ENCODE results near the gene PRRT3. TPM values are rescaled to one million over a fixed set of nuclear protein-coding genes. Genes with fewer than 3 reads are reported as not detected.

PRRT3 gene
- total RNA-seq: 1 to 10 TPM; 1.1 to 1.2 TPM
- long read RNA-seq, partial matches to known transcripts: 0 of 3 reads
- long read RNA-seq, other reads (novel, unspliced or antisense): 3 of 3 reads

- intact Hi-C loops (cut with DNase I, micrococcal nuclease): no loop called here
- ATAC-seq (peak; percentile 49), DNase-seq (peak in 1 of 2 donors; percentile 48)
Measured at GRCh38 chr3:9951962-9952805, at the start of gene PRRT3. Gene PRRT3, minus strand, starts transcription at chr3:9952408. Its CDS starts 2,293 bp downstream, at chr3:9950115.

- intact Hi-C loops (cut with DNase I, micrococcal nuclease): no loop called here
- ATAC-seq: no peak
- no peak for DNase-seq
Measured at GRCh38 chr3:10000686-10001085, 48.5 kb upstream of the PRRT3 start.

GRCh38 chr3:9994086-9994844, 42.1 kb upstream of the PRRT3 start:
- ATAC-seq (no peak), DNase-seq (no peak)
- intact Hi-C loops (cut with DNase I, micrococcal nuclease): no loop called here

GRCh38 chr3:9986230-9986725, 34.1 kb upstream of the PRRT3 start:
- peak; percentile 39 for ATAC-seq
- peak; percentile 30 to 36 for DNase-seq
- intact Hi-C loops (cut with DNase I, micrococcal nuclease): no loop called here

- intact Hi-C loops (cut with DNase I, micrococcal nuclease): no loop called here
- no peak for DNase-seq
- ATAC-seq: no peak
Measured at GRCh38 chr3:9980251-9980650, 28.0 kb upstream of the PRRT3 start.

GRCh38 chr3:9978710-9979305, 26.6 kb upstream of the PRRT3 start:
- intact Hi-C loops (cut with DNase I, micrococcal nuclease): no loop called here
- no peak for DNase-seq
- no peak for ATAC-seq

GRCh38 chr3:9976721-9977709, 24.8 kb upstream of the PRRT3 start:
- ATAC-seq (peak; percentile 84), DNase-seq (peak; percentile 13 to 60)
- intact Hi-C loops (cut with DNase I, micrococcal nuclease): no loop called here

- ATAC-seq (no peak), DNase-seq (no peak)
- intact Hi-C loops (cut with DNase I, micrococcal nuclease): no loop called here
Measured at GRCh38 chr3:9970020-9970652, 17.9 kb upstream of the PRRT3 start.

- no peak for ATAC-seq
- DNase-seq: no peak
- intact Hi-C loops (cut with DNase I, micrococcal nuclease): no loop called here
Measured at GRCh38 chr3:9969632-9970019, 17.4 kb upstream of the PRRT3 start.

- DNase-seq: no peak
- intact Hi-C loops (cut with DNase I, micrococcal nuclease): no loop called here
- no peak for ATAC-seq
Measured at GRCh38 chr3:9966841-9967240, 14.6 kb upstream of the PRRT3 start.

GRCh38 chr3:9965200-9965875, 13.1 kb upstream of the PRRT3 start:
- DNase-seq (no peak), ATAC-seq (no peak)
- intact Hi-C loops (cut with DNase I, micrococcal nuclease): no loop called here

- DNase-seq (no peak), ATAC-seq (no peak)
- intact Hi-C loops (cut with DNase I, micrococcal nuclease): no loop called here
Measured at GRCh38 chr3:9957214-9957613, 5.0 kb upstream of the PRRT3 start.

- DNase-seq (no peak), ATAC-seq (no peak)
- intact Hi-C loops (cut with DNase I, micrococcal nuclease): no loop called here
Measured at GRCh38 chr3:9955611-9956352, 3.6 kb upstream of the PRRT3 start.

GRCh38 chr3:9955067-9955502, 2.9 kb upstream of the PRRT3 start:
- ATAC-seq: no peak
- intact Hi-C loops (cut with DNase I, micrococcal nuclease): no loop called here
- DNase-seq: no peak

- DNase-seq (no peak), ATAC-seq (no peak)
- intact Hi-C loops (cut with DNase I, micrococcal nuclease): no loop called here
Measured at GRCh38 chr3:9951598-9951961, 628 bp downstream of the PRRT3 start.

- DNase-seq: no peak
- intact Hi-C loops (cut with DNase I, micrococcal nuclease): no loop called here
- ATAC-seq: no peak
Measured at GRCh38 chr3:9951126-9951525, 1.1 kb downstream of the PRRT3 start.

- no peak for DNase-seq
- intact Hi-C loops (cut with DNase I, micrococcal nuclease): no loop called here
Measured at GRCh38 chr3:9949626-9950025, 2.6 kb downstream of the PRRT3 start.

More at GRCh38 chr3:9949626-9950025, 2.6 kb downstream of the PRRT3 start:
- no peak for ATAC-seq

Data from left colon (tissue), 2 donors.